ENCODE measurements around the gene GAS7. TPM values are rescaled to one million over a fixed set of nuclear protein-coding genes. Genes with fewer than 3 reads are reported as not detected.
A peak's percentile ranks its signal among the peaks of the same experiment; 100 is the strongest.

Gene GAS7
- total RNA-seq, 4 donors from 2014 or later: 62.6 to 122 (median 77.0) TPM

- Histone ChIP-seq H3K4me1 (peaks cover 5 to 24% (median 7%) of the 10 kb centered on the region in 3 donors), H3K36me3 (no peaks in the 10 kb centered on the region), H3K27me3 (no peaks in the 10 kb centered on the region), H3K9me3 (peaks cover 0 to 20% (median 0%) of the 10 kb centered on the region in 3 donors), H3K4me3 (no peak overlapping the region), H3K27ac (no peak overlapping the region)
- TF ChIP-seq POLR2AphosphoS5 (IDR thresholded peaks at IDR 0.05) (no peak), POLR2A (IDR thresholded peaks at IDR 0.05) (no peak), EP300 (IDR thresholded peaks at IDR 0.05) (no peak)
- TF ChIP-seq, protein P1, sequence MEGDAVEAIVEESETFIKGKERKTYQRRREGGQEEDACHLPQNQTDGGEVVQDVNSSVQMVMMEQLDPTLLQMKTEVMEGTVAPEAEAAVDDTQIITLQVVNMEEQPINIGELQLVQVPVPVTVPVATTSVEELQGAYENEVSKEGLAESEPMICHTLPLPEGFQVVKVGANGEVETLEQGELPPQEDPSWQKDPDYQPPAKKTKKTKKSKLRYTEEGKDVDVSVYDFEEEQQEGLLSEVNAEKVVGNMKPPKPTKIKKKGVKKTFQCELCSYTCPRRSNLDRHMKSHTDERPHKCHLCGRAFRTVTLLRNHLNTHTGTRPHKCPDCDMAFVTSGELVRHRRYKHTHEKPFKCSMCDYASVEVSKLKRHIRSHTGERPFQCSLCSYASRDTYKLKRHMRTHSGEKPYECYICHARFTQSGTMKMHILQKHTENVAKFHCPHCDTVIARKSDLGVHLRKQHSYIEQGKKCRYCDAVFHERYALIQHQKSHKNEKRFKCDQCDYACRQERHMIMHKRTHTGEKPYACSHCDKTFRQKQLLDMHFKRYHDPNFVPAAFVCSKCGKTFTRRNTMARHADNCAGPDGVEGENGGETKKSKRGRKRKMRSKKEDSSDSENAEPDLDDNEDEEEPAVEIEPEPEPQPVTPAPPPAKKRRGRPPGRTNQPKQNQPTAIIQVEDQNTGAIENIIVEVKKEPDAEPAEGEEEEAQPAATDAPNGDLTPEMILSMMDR (IDR thresholded peaks at IDR 0.05): no peak
- WGBS, 2 donors (ENCODE audit: low coverage in 1 of 2): 80 to 83% methylated on average over 4 to 8 of the region's 8 CpGs
- ATAC-seq: no peak
Measured at GRCh38 chr17:9878786-9879525, 319.4 kb downstream of the GAS7 start.

DNA sequence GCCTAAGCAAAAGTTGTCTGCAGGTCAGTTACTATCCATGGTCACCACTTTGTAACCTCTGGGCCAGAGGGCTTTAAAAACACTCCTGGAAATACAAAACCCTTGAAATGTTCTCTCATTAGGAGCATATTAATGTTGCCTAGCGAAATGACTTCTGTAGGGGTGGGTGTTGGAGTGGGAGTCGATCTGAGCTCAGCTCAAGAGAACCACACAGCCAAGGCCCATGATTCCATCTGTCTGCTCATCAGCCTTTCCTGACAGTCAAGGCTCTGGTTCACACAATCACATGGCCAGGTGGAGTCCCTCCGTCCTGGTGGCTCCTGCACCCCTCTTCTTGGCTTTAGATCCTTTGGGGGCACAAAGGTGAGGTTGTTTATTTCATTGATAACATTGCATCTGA, 320.1 kb downstream of the GAS7 start:
- no peak for TF ChIP-seq POLR2AphosphoS5 (IDR thresholded peaks at IDR 0.05)
- no peak for TF ChIP-seq EP300 (IDR thresholded peaks at IDR 0.05)
- Histone ChIP-seq H3K27ac (no peak overlapping the region), H3K27me3 (no peaks in the 10 kb centered on the region), H3K36me3 (no peaks in the 10 kb centered on the region), H3K4me1 (peaks cover 5 to 28% (median 7%) of the 10 kb centered on the region in 3 donors), H3K4me3 (no peak overlapping the region), H3K9me3 (peaks cover 0 to 14% (median 0%) of the 10 kb centered on the region in 3 donors)
- 85% methylated on average over 3 of the region's 3 CpGs; no CpG with 5 or more reads in 1 of the 2 donors for WGBS, 2 donors (ENCODE audit: low coverage in 1 of 2)
- no peak for ATAC-seq

GRCh38 chr17:9875441-9875840, 323.0 kb downstream of the GAS7 start:
- Histone ChIP-seq H3K36me3 (no peaks in the 10 kb centered on the region), H3K27ac (peak overlapping the region in 3 of 4 donors; percentile 61 to 69 (median 65)), H3K27me3 (no peaks in the 10 kb centered on the region), H3K9me3 (no peaks in the 10 kb centered on the region), H3K4me1 (peaks cover 5 to 34% (median 7%) of the 10 kb centered on the region in 3 donors), H3K4me3 (no peak overlapping the region)
- TF ChIP-seq EP300 (IDR thresholded peaks at IDR 0.05) (no peak), POLR2AphosphoS5 (IDR thresholded peaks at IDR 0.05) (peak; percentile 71)
- TF ChIP-seq, protein P1 (IDR thresholded peaks at IDR 0.05): no peak
- WGBS, 2 donors (ENCODE audit: low coverage in 1 of 2): 0 to 10% methylated on average over 2 of the region's 3 CpGs
- ATAC-seq: peak; percentile 78

DNA sequence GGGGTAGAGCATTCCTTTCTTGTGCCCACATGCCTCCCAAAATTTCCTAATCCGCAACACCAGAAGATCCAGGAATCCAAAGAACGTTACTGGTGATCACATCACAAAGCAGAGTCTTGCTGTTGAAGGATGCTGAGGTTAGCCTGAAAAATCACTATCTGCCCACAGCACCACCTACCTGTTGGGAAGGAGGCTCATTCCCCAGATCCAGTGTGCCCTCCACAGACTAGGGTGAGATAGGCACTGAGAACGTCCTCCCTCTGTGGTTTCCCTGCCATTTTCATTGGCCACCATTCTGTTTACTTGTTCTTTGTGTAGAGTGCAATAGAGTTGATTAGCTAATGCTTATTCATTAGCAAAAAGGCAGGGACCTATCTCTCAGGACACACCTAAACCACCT, 323.7 kb downstream of the GAS7 start:
- Histone ChIP-seq H3K36me3 (no peaks in the 10 kb centered on the region), H3K27ac (peak overlapping the region in 3 of 4 donors; percentile 61 to 69 (median 65)), H3K27me3 (no peaks in the 10 kb centered on the region), H3K9me3 (no peaks in the 10 kb centered on the region), H3K4me1 (peaks cover 5 to 34% (median 7%) of the 10 kb centered on the region in 3 donors), H3K4me3 (no peak overlapping the region)
- ATAC-seq: no peak
- WGBS, 2 donors (ENCODE audit: low coverage in 1 of 2): 81% methylated on average over 3 of the region's 3 CpGs; no CpG with 5 or more reads in 1 of the 2 donors
- TF ChIP-seq, protein P1 (IDR thresholded peaks at IDR 0.05): no peak
- no peak for TF ChIP-seq POLR2A (IDR thresholded peaks at IDR 0.05)

GRCh38 chr17:9872852-9873251, 325.6 kb downstream of the GAS7 start:
- no peaks in the 10 kb centered on the region for H3K27me3 ChIP-seq
- H3K27ac ChIP-seq: peak overlapping the region in 2 of 4 donors; percentile 17 to 51
- H3K9me3 ChIP-seq: no peaks in the 10 kb centered on the region
- TF ChIP-seq EP300 (IDR thresholded peaks at IDR 0.05): no peak
- TF ChIP-seq POLR2AphosphoS5 (IDR thresholded peaks at IDR 0.05): no peak
- TF ChIP-seq, protein P1 (IDR thresholded peaks at IDR 0.05): no peak
- no peak for TF ChIP-seq POLR2A (IDR thresholded peaks at IDR 0.05)
- H3K4me1 ChIP-seq: peaks cover 5 to 34% (median 7%) of the 10 kb centered on the region in 3 donors
- H3K36me3 ChIP-seq: no peaks in the 10 kb centered on the region
- 40 to 47% methylated on average over 2 to 3 of the region's 6 CpGs for WGBS, 2 donors (ENCODE audit: low coverage in 1 of 2)
- H3K4me3 ChIP-seq: no peak overlapping the region
- ATAC-seq: peak; percentile 41

Measured in gastroesophageal sphincter (tissue), 4 donors.